ENCODE measurements around the gene BSPH1. TPM values are rescaled to one million over a fixed set of nuclear protein-coding genes. Genes with fewer than 3 reads are reported as not detected.

The BSPH1 gene
- total and polyA plus RNA-seq, 8 donors: not detected

Other genes starting within 250 kb of the BSPH1 start
- gene NOP53, start 246.6 kb downstream of the BSPH1 start, total RNA-seq: 100 to 1,000 TPM; 110 to 784 (median 214) TPM
- 100 to 1,000 TPM; 540 to 699 (median 547) TPM for gene NOP53, start 246.6 kb downstream of the BSPH1 start, polyA plus RNA-seq
- 1,000 to 10,000 TPM in 1 of 5 donors, 100 to 1,000 TPM in 4; 204 to 1,097 (median 628) TPM for gene SELENOW, start 213.5 kb downstream of the BSPH1 start, total RNA-seq
- 100 to 1,000 TPM; 496 to 589 (median 581) TPM for gene SELENOW, start 213.5 kb downstream of the BSPH1 start, polyA plus RNA-seq
- not detected for gene TPRX1, start 187.6 kb downstream of the BSPH1 start, total RNA-seq
- not detected for gene TPRX1, start 187.6 kb downstream of the BSPH1 start, polyA plus RNA-seq
- gene CRX, start 170.2 kb downstream of the BSPH1 start, total RNA-seq: not detected
- gene CRX, start 170.2 kb downstream of the BSPH1 start, polyA plus RNA-seq: not detected
- gene TPRX2, start 132.9 kb downstream of the BSPH1 start, total RNA-seq: not detected
- not detected for gene TPRX2, start 132.9 kb downstream of the BSPH1 start, polyA plus RNA-seq
- gene SULT2A1, start 105.9 kb downstream of the BSPH1 start, total RNA-seq: 10 to 100 TPM in 1 of 5 donors, 1 to 10 TPM in 1, not detected in 3; 6.8 to 13.4 TPM
- gene SULT2A1, start 105.9 kb downstream of the BSPH1 start, polyA plus RNA-seq: 10 to 100 TPM in 1 of 3 donors, 1 to 10 TPM in 1, under 1 TPM in 1; 0.48 to 16.5 (median 8.5) TPM
- gene ELSPBP1, start 2.5 kb upstream of the BSPH1 start, total RNA-seq: not detected
- not detected for gene ELSPBP1, start 2.5 kb upstream of the BSPH1 start, polyA plus RNA-seq
- not detected for gene CABP5, start 51.9 kb upstream of the BSPH1 start, total RNA-seq
- not detected for gene CABP5, start 51.9 kb upstream of the BSPH1 start, polyA plus RNA-seq
- gene PLA2G4C, start 118.6 kb upstream of the BSPH1 start, total RNA-seq: 10 to 100 TPM in 1 of 5 donors, 1 to 10 TPM in 4; 1.4 to 90.2 (median 6.2) TPM
- gene PLA2G4C, start 118.6 kb upstream of the BSPH1 start, polyA plus RNA-seq: 1 to 10 TPM; 3.7 to 6.7 (median 5.7) TPM
- gene LIG1, start 178.2 kb upstream of the BSPH1 start, total RNA-seq: 10 to 100 TPM; 16.0 to 35.6 (median 19.7) TPM
- 10 to 100 TPM; 15.9 to 48.2 (median 16.8) TPM for gene LIG1, start 178.2 kb upstream of the BSPH1 start, polyA plus RNA-seq
- gene ZSWIM9, start 178.5 kb upstream of the BSPH1 start, total RNA-seq: 10 to 100 TPM in 2 of 5 donors, 1 to 10 TPM in 3; 1.3 to 28.0 (median 4.0) TPM
- gene ZSWIM9, start 178.5 kb upstream of the BSPH1 start, polyA plus RNA-seq: 1 to 10 TPM; 3.0 to 6.9 (median 3.5) TPM